Astrocyte (in vitro differentiated cells and primary cell): ENCODE data around the gene XCL1. TPM values are rescaled to one million over a fixed set of nuclear protein-coding genes. Genes with fewer than 3 reads are reported as not detected.

ENCODE experiments used
- DNase-seq: peaks from one replicate; pipeline ENCODE4 v3.0.0-alpha.2; 2010; ENCODE audit warnings: low read depth
- FAIRE-seq: peaks from 2 replicates; lab custom pipeline; 2011; peaks lifted over from hg19 to GRCh38; lab: Jason Lieb, UNC
- H2AFZ ChIP-seq: 2 replicates; pipeline ENCODE4 v1.6.0; 2012; ENCODE audit warnings: low read depth, low read length, inconsistent platforms
- H3K27ac ChIP-seq: 2 replicates; pipeline ENCODE4 v1.5.1; 2011; ENCODE audit warnings: low read depth, low read length, inconsistent platforms
- H3K27me3 ChIP-seq: 2 replicates; pipeline ENCODE4 v1.6.0; 2011; ENCODE audit warnings: low read length, inconsistent platforms; ENCODE audit not compliant: insufficient read depth
- H3K36me3 ChIP-seq: 2 replicates; pipeline ENCODE4 v1.5.1; 2011; ENCODE audit warnings: low read length, inconsistent platforms; ENCODE audit not compliant: insufficient read depth
- H3K4me1 ChIP-seq: 2 replicates; pipeline ENCODE4 v1.5.1; 2011; ENCODE audit warnings: low read length, inconsistent platforms; ENCODE audit not compliant: insufficient read depth
- H3K4me2 ChIP-seq: 2 replicates; pipeline ENCODE4 v1.6.0; 2012; ENCODE audit warnings: low read length, inconsistent platforms
- H3K4me3 ChIP-seq: 2 replicates; pipeline ENCODE4 v1.5.1; 2011; ENCODE audit warnings: low read depth, mild to moderate bottlenecking, low read length, inconsistent platforms; ENCODE audit not compliant: insufficient read depth
- H3K79me2 ChIP-seq: 2 replicates; pipeline ENCODE4 v1.6.0; 2012; ENCODE audit warnings: mild to moderate bottlenecking, low read length, inconsistent platforms; ENCODE audit not compliant: insufficient read depth
- H3K9ac ChIP-seq: 2 replicates; pipeline ENCODE4 v1.6.0; 2012; ENCODE audit warnings: mild to moderate bottlenecking, low read length, inconsistent platforms
- H3K9me3 ChIP-seq: 2 replicates; pipeline ENCODE4 v1.5.1; 2012; ENCODE audit warnings: low read depth, mild to moderate bottlenecking, low read length, inconsistent platforms; ENCODE audit not compliant: insufficient read depth
- H4K20me1 ChIP-seq: 2 replicates; pipeline ENCODE4 v1.6.0; 2012; ENCODE audit warnings: low read length, inconsistent platforms; ENCODE audit not compliant: insufficient read depth
- H3K27ac Mint-ChIP-seq: one replicate; pipeline ENCODE4 v1.8.0; 2021; ENCODE audit warnings: mild to moderate bottlenecking, mixed read lengths; ENCODE audit not compliant: unreplicated experiment
- H3K27me3 Mint-ChIP-seq: one replicate; pipeline ENCODE4 v1.8.0; 2021; ENCODE audit warnings: low read depth, mixed read lengths; ENCODE audit not compliant: unreplicated experiment
- H3K36me3 Mint-ChIP-seq: one replicate; pipeline ENCODE4 v1.8.0; 2021; ENCODE audit warnings: low read depth, mixed read lengths; ENCODE audit not compliant: unreplicated experiment
- H3K4me1 Mint-ChIP-seq: one replicate; pipeline ENCODE4 v1.8.0; 2021; ENCODE audit warnings: low read depth, mixed read lengths; ENCODE audit not compliant: unreplicated experiment
- H3K4me3 Mint-ChIP-seq: one replicate; pipeline ENCODE4 v1.8.0; 2021; ENCODE audit warnings: mild to moderate bottlenecking, moderate library complexity, mixed read lengths; ENCODE audit not compliant: unreplicated experiment
- H3K9me3 Mint-ChIP-seq: one replicate; pipeline ENCODE4 v1.8.0; 2021; ENCODE audit warnings: mild to moderate bottlenecking, mixed read lengths; ENCODE audit not compliant: unreplicated experiment
- EZH2 ChIP-seq: IDR thresholded peaks from 2 replicates; pipeline ENCODE4 v1.6.1; 2012; ENCODE audit warnings: mild to moderate bottlenecking, low read length, inconsistent platforms; ENCODE audit not compliant: insufficient read depth
- total RNA-seq: library from RNA; stranded (reverse); gene quantifications from 2 replicates; pipeline ENCODE4 v1.2.1, GENCODE V29; 2021
- TF ChIP-seq, protein P1 (sequence below): IDR thresholded peaks from 2 replicates; pipeline ENCODE4 v1.5.1; 2011; ENCODE audit warnings: low read depth, mild to moderate bottlenecking, inconsistent platforms, low read length, moderate library complexity; ENCODE audit not compliant: insufficient read depth

Gene XCL1
- total RNA-seq, 1 donor from 2014 or later = not detected

GRCh38 chr1:168585937-168586336 is 9.5 kb downstream of the XCL1 start:
- H3K36me3 ChIP-seq = no peaks in the 10 kb centered on the region
- no peak overlapping the region for H3K9ac ChIP-seq
- Mint-ChIP-seq H3K9me3 (no peaks in the 10 kb centered on the region), H3K4me1 (peaks cover 8% of the 10 kb centered on the region), H3K27me3 (peaks cover 2% of the 10 kb centered on the region), H3K27ac (no peak overlapping the region), H3K36me3 (no peaks in the 10 kb centered on the region), H3K4me3 (no peak overlapping the region)
- peaks cover 15% of the 10 kb centered on the region for H3K4me1 ChIP-seq
- no peak overlapping the region for H3K4me2 ChIP-seq
- no peaks in the 10 kb centered on the region for H3K79me2 ChIP-seq
- H2AFZ ChIP-seq = no peak overlapping the region
- DNase-seq (no peak), FAIRE-seq (no peak)
- H3K27ac ChIP-seq = no peak overlapping the region
- H4K20me1 ChIP-seq = no peaks in the 10 kb centered on the region
- H3K27me3 ChIP-seq = no peaks in the 10 kb centered on the region
- no peak overlapping the region for H3K4me3 ChIP-seq
- no peaks in the 10 kb centered on the region for H3K9me3 ChIP-seq
- no peak for TF ChIP-seq EZH2
- TF ChIP-seq, protein P1, sequence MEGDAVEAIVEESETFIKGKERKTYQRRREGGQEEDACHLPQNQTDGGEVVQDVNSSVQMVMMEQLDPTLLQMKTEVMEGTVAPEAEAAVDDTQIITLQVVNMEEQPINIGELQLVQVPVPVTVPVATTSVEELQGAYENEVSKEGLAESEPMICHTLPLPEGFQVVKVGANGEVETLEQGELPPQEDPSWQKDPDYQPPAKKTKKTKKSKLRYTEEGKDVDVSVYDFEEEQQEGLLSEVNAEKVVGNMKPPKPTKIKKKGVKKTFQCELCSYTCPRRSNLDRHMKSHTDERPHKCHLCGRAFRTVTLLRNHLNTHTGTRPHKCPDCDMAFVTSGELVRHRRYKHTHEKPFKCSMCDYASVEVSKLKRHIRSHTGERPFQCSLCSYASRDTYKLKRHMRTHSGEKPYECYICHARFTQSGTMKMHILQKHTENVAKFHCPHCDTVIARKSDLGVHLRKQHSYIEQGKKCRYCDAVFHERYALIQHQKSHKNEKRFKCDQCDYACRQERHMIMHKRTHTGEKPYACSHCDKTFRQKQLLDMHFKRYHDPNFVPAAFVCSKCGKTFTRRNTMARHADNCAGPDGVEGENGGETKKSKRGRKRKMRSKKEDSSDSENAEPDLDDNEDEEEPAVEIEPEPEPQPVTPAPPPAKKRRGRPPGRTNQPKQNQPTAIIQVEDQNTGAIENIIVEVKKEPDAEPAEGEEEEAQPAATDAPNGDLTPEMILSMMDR = no peak

GRCh38 chr1:168589167-168589566 is 12.8 kb downstream of the XCL1 start:
- Histone ChIP-seq H3K36me3 (no peaks in the 10 kb centered on the region), H3K4me2 (no peak overlapping the region), H3K79me2 (no peaks in the 10 kb centered on the region), H4K20me1 (no peaks in the 10 kb centered on the region), H3K4me3 (no peak overlapping the region), H2AFZ (no peak overlapping the region), H3K4me1 (peaks cover 11% of the 10 kb centered on the region), H3K27ac (no peak overlapping the region), H3K9ac (no peak overlapping the region), H3K27me3 (no peaks in the 10 kb centered on the region), H3K9me3 (no peaks in the 10 kb centered on the region)
- Mint-ChIP-seq H3K4me3 (no peak overlapping the region), H3K27ac (no peak overlapping the region), H3K9me3 (no peaks in the 10 kb centered on the region), H3K4me1 (peaks cover 4% of the 10 kb centered on the region), H3K27me3 (peaks cover 2% of the 10 kb centered on the region), H3K36me3 (no peaks in the 10 kb centered on the region)
- TF ChIP-seq, protein P1 = no peak
- no peak for TF ChIP-seq EZH2
- FAIRE-seq (no peak), DNase-seq (no peak)

DNA sequence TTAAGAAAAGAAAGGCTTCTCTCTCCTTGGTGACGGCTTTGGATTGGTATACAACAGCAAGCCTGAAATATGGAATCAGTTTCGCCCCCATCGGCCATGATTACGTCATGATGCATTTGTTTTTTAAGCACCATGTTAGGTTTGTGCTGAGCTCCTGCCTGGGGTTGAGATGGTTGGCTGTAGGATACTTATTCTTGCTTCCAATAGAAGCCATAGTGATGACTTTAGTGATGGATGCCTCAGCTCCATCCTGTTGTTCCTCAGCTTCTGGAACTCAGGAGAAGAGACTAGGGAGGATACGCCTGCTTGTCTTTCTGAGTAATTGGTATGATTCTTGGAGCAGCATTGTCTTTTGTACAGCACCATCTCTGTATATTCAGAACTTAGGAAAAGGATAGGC is 14.7 kb downstream of the XCL1 start:
- Mint-ChIP-seq H3K4me1 (no peaks in the 10 kb centered on the region), H3K4me3 (no peak overlapping the region), H3K36me3 (no peaks in the 10 kb centered on the region), H3K27ac (no peak overlapping the region), H3K9me3 (no peaks in the 10 kb centered on the region), H3K27me3 (peaks cover 2% of the 10 kb centered on the region)
- Histone ChIP-seq H3K36me3 (no peaks in the 10 kb centered on the region), H2AFZ (no peak overlapping the region), H3K27me3 (no peaks in the 10 kb centered on the region), H3K27ac (no peak overlapping the region), H3K4me1 (no peaks in the 10 kb centered on the region), H4K20me1 (no peaks in the 10 kb centered on the region), H3K79me2 (no peaks in the 10 kb centered on the region), H3K9me3 (no peaks in the 10 kb centered on the region), H3K9ac (no peak overlapping the region), H3K4me2 (no peak overlapping the region), H3K4me3 (no peak overlapping the region)
- DNase-seq = no peak
- FAIRE-seq = no peak
- TF ChIP-seq, protein P1 = no peak
- TF ChIP-seq EZH2 = no peak
